ENCODE data around the gene ACOXL.

ACOXL gene

DNA sequence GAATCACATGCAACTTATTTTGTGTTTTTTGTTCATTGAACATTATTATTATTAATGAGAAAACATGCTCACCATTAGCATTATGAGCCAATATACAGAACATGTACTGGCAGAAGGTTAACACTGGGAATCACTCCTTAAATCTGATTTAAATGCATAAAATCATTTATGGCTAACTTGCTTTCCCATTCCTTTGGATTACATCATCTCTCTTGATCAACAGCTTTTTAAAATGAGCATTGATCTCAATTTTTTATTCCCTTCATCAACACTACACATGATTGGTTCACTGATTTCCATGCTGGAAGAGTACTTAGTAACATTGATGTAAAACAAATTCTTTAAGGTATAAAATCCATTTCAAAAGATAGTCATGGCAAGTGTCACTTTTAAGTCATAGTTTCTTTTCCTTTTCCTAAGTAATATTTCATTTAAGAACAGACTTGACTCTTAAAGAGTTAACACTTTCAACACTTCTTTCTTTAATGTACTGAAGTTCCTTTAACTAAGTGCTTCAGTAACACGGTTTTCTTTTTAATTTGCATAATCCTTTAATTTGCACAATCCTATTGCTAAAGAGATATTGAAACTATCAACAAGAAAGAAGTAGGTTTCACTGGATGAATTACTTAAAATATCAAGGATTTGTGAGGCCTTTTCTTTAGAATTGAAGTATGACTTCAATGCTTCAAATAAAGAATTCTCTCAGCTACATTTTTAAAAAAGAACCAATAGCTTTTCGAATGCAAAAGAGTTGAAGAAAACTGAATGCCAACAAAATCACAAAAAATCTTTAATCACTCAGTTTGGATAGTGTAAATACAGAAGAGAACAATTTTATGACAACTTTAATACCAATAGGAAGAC is 29.6 kb upstream of the ACOXL start:
- TF ChIP-seq CTCF (IDR thresholded peaks at IDR 0.05; ENCODE audit: borderline replicate concordance, insufficient read depth, low read depth, low read length), result no peak
- no peak overlapping the region for H3K4me3 ChIP-seq (ENCODE audit: low read depth, low read length)

- no peak overlapping the region for H3K4me3 ChIP-seq (ENCODE audit: low read depth, low read length)
- no peak for TF ChIP-seq CTCF (IDR thresholded peaks at IDR 0.05; ENCODE audit: borderline replicate concordance, insufficient read depth, low read depth, low read length)
Measured at GRCh38 chr2:110707386-110707965, 24.9 kb upstream of the ACOXL start.

- no peak for TF ChIP-seq CTCF (IDR thresholded peaks at IDR 0.05; ENCODE audit: borderline replicate concordance, insufficient read depth, low read depth, low read length)
- H3K4me3 ChIP-seq (ENCODE audit: low read depth, low read length), result no peak overlapping the region
Measured at GRCh38 chr2:110708455-110708854, 23.9 kb upstream of the ACOXL start.

- H3K4me3 ChIP-seq (ENCODE audit: low read depth, low read length), result no peak overlapping the region
- no peak for TF ChIP-seq CTCF (IDR thresholded peaks at IDR 0.05; ENCODE audit: borderline replicate concordance, insufficient read depth, low read depth, low read length)
Measured at GRCh38 chr2:110712737-110713136, 19.6 kb upstream of the ACOXL start.

DNA sequence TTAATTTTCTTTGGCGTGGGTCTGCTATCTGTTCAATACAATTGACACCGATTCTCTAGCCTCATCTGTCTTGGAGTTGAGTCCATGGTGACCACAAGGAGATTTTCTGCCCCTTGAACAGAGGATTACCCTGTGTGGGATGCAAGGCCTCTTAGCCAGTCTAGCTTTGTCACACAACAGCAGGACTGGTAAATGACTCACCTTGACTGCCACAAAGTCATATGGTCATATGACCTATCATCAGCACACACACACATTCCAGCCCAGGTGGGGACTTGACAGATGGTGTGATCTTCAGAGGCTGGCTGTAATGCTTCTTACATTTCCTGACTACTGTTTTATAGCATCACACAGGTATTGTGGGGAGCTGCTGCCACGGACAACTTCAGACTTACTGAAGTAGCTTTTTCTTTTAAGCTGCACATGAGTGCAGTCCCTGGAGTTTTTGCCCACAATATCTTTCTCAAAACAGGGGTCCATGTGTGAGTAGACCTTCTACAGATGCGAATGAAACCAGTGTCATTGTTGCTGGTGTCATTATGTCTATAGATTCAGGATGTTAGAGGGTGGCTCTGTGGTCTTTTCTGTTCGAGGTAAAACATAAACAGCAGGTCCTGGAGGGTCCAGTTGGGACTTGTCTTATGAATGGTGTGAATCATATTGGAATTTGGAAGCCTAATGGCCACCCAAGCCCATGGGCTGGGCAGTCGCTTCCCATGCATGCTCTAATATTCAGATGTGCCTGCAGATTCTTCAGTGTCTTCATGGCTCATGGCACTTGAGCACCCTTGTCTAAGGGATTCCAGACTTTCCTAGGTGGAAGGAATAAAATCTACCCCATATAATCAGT is 18.6 kb upstream of the ACOXL start:
- no peak for TF ChIP-seq CTCF (IDR thresholded peaks at IDR 0.05; ENCODE audit: borderline replicate concordance, insufficient read depth, low read depth, low read length)
- H3K4me3 ChIP-seq (ENCODE audit: low read depth, low read length), result no peak overlapping the region

- TF ChIP-seq CTCF (IDR thresholded peaks at IDR 0.05; ENCODE audit: borderline replicate concordance, insufficient read depth, low read depth, low read length), result no peak
- no peak overlapping the region for H3K4me3 ChIP-seq (ENCODE audit: low read depth, low read length)
Measured at GRCh38 chr2:110714452-110715224, 17.7 kb upstream of the ACOXL start.
